Limb (tissue), 2 donors: ENCODE data around the gene ZNF687.

Experiments used
- DNase-seq, 2 donors: peaks; one replicate each; pipeline ENCODE4 v3.0.0-alpha.2; 2016; ENCODE audit errors: extremely low spot score in 2 of 2

The ZNF687 gene

DNA sequence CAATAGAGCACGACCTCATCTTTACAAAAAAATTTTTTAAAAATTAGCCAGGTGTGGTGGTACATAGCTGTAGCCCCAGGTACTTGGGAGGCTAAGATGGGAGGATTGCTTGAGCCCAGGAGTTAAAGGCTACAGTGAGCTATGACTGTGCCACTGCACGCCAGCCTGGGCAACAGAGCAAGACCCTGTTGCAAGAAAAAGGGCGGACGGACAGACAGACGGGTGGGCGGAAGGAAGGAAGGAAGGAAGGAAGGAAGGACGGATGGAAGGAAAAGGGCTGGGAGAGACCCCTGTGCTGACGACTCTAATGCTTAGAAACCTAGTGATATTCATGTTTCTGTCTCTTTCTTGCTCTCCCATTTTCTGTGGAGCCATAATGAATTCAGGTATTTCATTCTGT lies 30.7 kb downstream of the ZNF687 start:
- DNase-seq, result no peak

- no peak for DNase-seq
Measured at GRCh38 chr1:151313501-151313900, 31.4 kb downstream of the ZNF687 start.

- DNase-seq, result no peak
Measured at GRCh38 chr1:151314137-151314875, 32.2 kb downstream of the ZNF687 start.

GRCh38 chr1:151315565-151316235 lies 33.6 kb downstream of the ZNF687 start:
- no peak for DNase-seq

DNA sequence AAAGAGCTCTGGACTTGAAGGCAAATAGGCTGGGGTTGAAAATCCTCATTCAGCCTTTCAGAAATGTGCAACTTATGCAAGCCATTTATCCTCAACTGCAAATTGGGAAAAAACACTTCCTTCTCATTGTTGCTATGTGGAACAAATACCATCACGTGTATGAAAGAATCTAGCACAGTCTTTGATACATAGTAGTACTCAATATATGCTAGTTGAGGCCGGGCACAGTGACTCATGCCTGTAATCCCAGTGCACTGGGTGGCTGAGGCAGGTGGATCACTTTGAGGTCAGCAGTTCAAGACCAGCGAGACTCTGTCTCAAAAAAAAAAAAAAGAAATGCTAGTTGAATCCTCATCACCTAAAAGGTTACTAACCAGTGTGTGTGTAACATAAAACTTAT lies 36.9 kb downstream of the ZNF687 start:
- no peak for DNase-seq

DNA sequence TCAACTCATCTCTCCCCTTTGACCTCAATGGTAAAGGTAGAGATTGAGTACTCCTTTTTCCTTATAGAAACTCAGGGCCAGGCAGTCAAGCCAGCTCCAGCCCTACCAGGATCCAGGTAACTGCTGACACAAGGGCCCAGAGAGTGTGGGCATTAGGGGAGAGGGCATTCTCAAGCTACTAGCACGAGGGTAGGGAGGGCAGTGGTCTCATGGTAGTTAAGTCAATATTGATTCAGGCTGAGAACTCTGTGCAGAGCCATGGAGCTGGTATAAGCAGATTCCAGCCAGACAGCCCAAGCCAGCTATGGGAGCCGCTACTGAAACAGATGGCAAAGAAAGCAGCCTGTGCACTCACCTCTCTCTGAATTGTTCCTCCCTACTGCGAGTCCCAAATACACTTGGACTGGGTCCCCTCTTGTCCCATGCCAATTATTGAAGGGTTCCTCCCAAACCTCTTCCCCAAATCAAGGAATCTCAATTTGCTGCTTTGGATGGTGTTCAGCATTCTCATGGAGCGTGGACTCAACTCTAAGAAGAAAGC lies 42.4 kb downstream of the ZNF687 start:
- DNase-seq, result no peak

GRCh38 chr1:151325231-151325630 lies 43.1 kb downstream of the ZNF687 start:
- DNase-seq, result no peak

DNA sequence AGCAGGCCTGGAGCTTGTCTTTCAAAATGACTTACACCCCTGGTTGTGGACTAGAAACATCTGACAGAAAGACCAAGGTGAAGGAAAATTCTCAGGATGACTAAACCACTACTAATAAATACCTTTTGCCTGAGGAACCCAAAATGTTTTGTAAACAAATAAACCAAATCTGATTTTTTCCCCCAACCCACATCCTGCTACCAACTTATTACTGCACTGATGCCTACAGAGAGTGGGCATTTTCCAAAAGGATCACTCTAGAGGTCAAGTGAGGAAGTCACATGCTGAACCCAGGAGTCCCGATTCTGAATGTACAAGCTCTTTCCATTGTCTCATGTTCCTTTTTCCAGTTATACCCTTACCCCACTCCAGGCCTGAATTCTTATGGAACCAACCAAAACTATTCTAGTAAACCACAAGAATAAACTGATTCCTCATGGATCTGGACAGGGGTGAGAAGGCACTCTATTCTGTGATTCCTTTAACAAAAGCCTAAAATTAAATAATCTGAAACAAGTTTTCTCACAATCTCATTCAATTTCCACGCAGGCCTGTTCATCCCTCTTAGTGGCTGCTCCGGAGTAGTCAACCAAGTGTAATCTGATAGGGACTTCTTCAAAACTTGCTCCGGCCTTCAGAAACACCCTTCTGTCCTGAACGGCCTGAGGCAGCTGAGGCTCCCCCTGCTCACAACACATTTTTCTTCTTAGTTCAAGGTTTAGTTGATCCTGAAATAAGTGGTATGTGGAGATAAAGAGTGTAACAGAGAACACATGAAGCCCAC lies 43.7 kb downstream of the ZNF687 start:
- no peak for DNase-seq

GRCh38 chr1:151326619-151327222 lies 44.6 kb downstream of the ZNF687 start:
- DNase-seq, result peak in 1 of 2 donors; percentile 49

- peak; percentile 93 to 98 for DNase-seq
Measured at GRCh38 chr1:151327223-151327902, 45.3 kb downstream of the ZNF687 start, which contains the start of gene PI4KB. PI4KB (minus strand) TSS chr1:151327416; CDS start chr1:151316481, 10,935 bp downstream.

GRCh38 chr1:151327903-151328674 lies 46.0 kb downstream of the ZNF687 start:
- DNase-seq, result no peak

DNA sequence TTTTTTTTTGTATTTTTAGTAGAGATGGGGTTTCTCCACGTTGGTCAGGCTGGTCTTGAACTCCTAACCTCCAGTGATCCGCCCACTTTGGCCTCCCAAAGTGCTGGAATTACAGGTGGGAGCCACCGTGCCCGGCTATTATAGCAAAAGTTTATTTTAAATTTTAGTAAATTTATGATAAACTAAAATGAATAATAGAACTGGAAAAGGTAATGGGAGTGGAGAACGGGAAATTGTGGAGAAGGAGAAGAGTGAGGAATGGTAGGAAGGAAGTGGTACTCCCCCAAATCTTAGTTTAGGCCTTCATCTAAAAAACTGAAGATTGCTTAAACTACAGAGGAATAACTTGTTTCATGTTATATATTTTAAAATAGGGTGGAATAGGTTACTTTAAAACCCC lies 52.7 kb downstream of the ZNF687 start:
- DNase-seq, result no peak

- DNase-seq, result no peak
Measured at GRCh38 chr1:151336556-151336955, 54.5 kb downstream of the ZNF687 start.

DNA sequence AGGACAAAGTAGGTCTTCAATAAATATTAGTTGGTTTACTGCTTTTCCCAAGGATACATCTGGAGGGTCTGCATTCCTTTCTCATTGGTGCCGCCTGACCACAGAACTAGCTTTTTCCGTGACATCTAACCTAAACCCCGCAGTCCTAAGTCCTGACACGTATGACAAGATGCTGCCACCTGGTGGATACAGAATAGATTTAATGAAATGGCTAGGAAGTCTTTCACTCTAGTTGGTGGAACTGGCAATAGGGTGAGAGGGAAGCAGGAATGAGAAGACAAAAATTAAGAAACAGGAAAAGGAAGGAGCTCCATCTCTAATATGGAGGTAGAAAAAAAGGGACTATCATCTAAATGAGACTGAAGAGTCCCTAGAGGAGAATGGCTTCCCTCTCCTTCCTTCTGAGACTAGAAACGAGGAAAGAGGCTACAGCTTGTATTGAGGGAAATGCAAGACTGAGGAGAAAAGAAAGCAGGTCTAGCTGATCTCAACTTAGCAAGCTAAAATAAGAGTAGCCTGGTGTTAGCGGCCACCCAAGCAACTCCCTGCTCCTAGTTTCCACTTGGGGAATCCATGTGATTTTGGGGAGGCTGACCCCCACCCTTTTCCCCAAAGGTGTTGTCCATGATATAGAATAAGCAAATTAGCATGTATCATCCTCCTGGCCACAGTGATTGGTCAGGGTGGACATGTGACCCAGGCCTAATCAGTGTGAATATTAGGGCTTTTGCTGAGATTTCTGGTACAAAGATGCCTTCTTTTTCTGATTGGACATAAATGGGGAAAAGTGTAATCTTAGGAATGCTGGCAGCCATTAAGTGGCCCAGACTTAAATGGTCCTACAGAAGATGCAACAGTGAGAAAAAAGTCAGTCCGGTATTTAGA lies 59.0 kb downstream of the ZNF687 start:
- peak in 1 of 2 donors; percentile 92 for DNase-seq
